Tibial nerve (tissue), 4 donors: Measurements from ENCODE around the gene MTCL3. TPM values are rescaled to one million over a fixed set of nuclear protein-coding genes. Genes with fewer than 3 reads are reported as not detected.

ENCODE experiments used
- DNase-seq, 2 donors: peaks; one replicate each; pipeline ENCODE4 v3.0.0-alpha.2; 2019; ENCODE audit warnings: low spot score in 2 of 2
- H3K27ac ChIP-seq, 4 donors: fragments of 200-600 bp; sonication (generic) in 3 of 4; one replicate each; pipeline ENCODE4 v1.5.1; 2017 to 2019; ENCODE audit warnings: mild to moderate bottlenecking in 1 of 4
- H3K27me3 ChIP-seq, 2 donors: fragments of 200-600 bp; sonication (generic) in 1 of 2; one replicate each; pipeline versions ENCODE4 v1.5.1 to v1.6.0; 2017 to 2019
- H3K36me3 ChIP-seq, 3 donors: fragments of 200-600 bp; sonication (generic); one replicate each; pipeline ENCODE4 v1.5.1; 2018 to 2019
- H3K4me1 ChIP-seq, 4 donors: fragments of 200-600 bp; sonication (generic) in 3 of 4; one replicate each; pipeline ENCODE4 v1.5.1; 2017 to 2019
- H3K4me3 ChIP-seq, 4 donors: fragments of 200-600 bp; sonication (generic) in 3 of 4; one replicate each; pipeline ENCODE4 v1.5.1; 2017 to 2019; ENCODE audit warnings: mild to moderate bottlenecking in 1 of 4, moderate library complexity in 1 of 4
- H3K9me3 ChIP-seq, 4 donors: fragments of 200-600 bp; sonication (generic) in 3 of 4; one replicate each; pipeline ENCODE4 v1.5.1; 2017 to 2019
- CTCF ChIP-seq, 5 experiments: fragments of 200-600 bp in 3 of 5; fragments of 450-650 bp in 2 of 5; sonication (generic) in 3 of 5; IDR thresholded peaks; one replicate each; pipeline ENCODE4 v1.5.1; 2016 to 2019; ENCODE audit warnings: antibody characterized with exemption in 5 of 5, mild to moderate bottlenecking in 3 of 5, moderate library complexity in 2 of 5
- EP300 ChIP-seq, 2 donors: sonication (generic); formaldehyde crosslinking; IDR thresholded peaks; one replicate each; pipeline ENCODE4 v1.6.1; 2017; ENCODE audit warnings: antibody characterized with exemption in 2 of 2, mild to moderate bottlenecking in 1 of 2
- POLR2A ChIP-seq, 2 donors: fragments of 450-650 bp; IDR thresholded peaks; one replicate each; pipeline ENCODE4 v1.6.1; 2017; ENCODE audit warnings: antibody characterized with exemption in 2 of 2, mild to moderate bottlenecking in 2 of 2, moderate library complexity in 2 of 2
- WGBS, 2 donors: methylation state at CpG; one replicate each; pipeline ENCODE4 v1.1.5; 2018; 5-methylcytosine and 5-hydroxymethylcytosine counted together
- small RNA-seq: library from RNA; depleted of rRNA; stranded (forward); fragments of <200 nt; gene quantifications from one replicate; pipeline ENCODE3, GENCODE V24; 2016
- total RNA-seq, 4 donors: library from RNA; depleted of rRNA; stranded (reverse); fragments of >200 nt; gene quantifications; one replicate each; pipeline ENCODE4 v1.1.0, GENCODE V29; 2016

Gene MTCL3

GRCh38 chr6:127423921-127424320 lies 95.2 kb downstream of the MTCL3 start:
- 54 to 62% methylated on average over 2 of the region's 2 CpGs for WGBS, 2 donors
- H3K27ac ChIP-seq, result no peak overlapping the region
- peaks cover 0 to 12% (median 0%) of the 10 kb centered on the region in 4 donors for H3K4me1 ChIP-seq
- no peaks in the 10 kb centered on the region for H3K36me3 ChIP-seq
- no peak overlapping the region for H3K4me3 ChIP-seq
- no peaks in the 10 kb centered on the region for H3K27me3 ChIP-seq
- H3K9me3 ChIP-seq, result no peaks in the 10 kb centered on the region
- TF ChIP-seq EP300 (IDR thresholded peaks at IDR 0.05) (no peak), CTCF (IDR thresholded peaks at IDR 0.05) (no peak), POLR2A (IDR thresholded peaks at IDR 0.05) (no peak)
- DNase-seq, result no peak

Small RNA genes within 50 kb of the gene (small RNA-seq; reads per million reads assigned to genes)
- gene KIAA0408, result 0.38 reads per million

Other genes with a start within 250 kb of the MTCL3 start
- 10 to 100 TPM; 51.9 to 91.0 (median 59.2) TPM for gene ECHDC1, start 175.7 kb downstream of the MTCL3 start, total RNA-seq
- 10 to 100 TPM in 3 of 4 donors, 1 to 10 TPM in 1; 8.4 to 16.5 (median 11.8) TPM for gene KIAA0408, start 59.9 kb downstream of the MTCL3 start, total RNA-seq
- gene C6orf58, start 57.8 kb upstream of the MTCL3 start, total RNA-seq, result not detected